ENCODE results near the gene FAM9C. TPM values are rescaled to one million over a fixed set of nuclear protein-coding genes. Genes with fewer than 3 reads are reported as not detected.

Gene FAM9C
- total RNA-seq (2022; extraction: Qiagen RNA extraction; ENCODE audit: low read depth), result not detected in 5 replicates

DNA sequence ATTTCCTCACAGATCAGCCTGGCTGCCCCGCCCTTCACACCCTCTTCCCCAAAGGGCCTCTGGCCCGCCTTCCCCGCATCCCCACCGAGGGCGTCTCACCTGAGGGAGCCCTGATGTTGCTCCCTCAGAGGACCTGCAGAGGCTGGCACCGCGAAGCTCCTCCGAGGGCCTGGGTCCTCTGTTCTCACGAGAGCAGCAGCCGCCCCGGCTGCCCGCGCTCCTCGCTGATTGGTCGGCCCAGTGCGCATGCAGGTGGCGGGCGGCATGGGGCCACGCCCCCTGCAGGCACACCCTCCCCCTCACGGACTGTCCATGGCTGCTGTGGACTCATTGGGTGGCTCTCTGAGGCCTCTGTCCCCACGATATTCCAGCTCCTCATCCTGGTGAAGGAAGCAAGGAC is at the start of gene FAM9C:
FAM9C (minus strand) TSS at position 180 of the 400 bp plus-strand sequence. CDS start 831 bp downstream, outside the sequence.

Other genes starting within 250 kb of the FAM9C start
- gene TLR7, start 177.5 kb downstream of the FAM9C start, total RNA-seq (2022; extraction: Qiagen RNA extraction; ENCODE audit: low read depth), result not detected in 5 replicates
- gene TLR8, start 138.0 kb downstream of the FAM9C start, total RNA-seq (2022; extraction: Qiagen RNA extraction; ENCODE audit: low read depth), result not detected in 5 replicates
- gene TMSB4X, start 69.5 kb downstream of the FAM9C start, total RNA-seq (2022; extraction: Qiagen RNA extraction; ENCODE audit: low read depth), result 5,375 to 7,948 TPM (median 5,971 TPM) in 5 replicates

Data from A549 treated with CpdA at 1 μM for 4 hours (cell line).